Measurements from ENCODE around the gene OR2K2.

The OR2K2 gene

DNA sequence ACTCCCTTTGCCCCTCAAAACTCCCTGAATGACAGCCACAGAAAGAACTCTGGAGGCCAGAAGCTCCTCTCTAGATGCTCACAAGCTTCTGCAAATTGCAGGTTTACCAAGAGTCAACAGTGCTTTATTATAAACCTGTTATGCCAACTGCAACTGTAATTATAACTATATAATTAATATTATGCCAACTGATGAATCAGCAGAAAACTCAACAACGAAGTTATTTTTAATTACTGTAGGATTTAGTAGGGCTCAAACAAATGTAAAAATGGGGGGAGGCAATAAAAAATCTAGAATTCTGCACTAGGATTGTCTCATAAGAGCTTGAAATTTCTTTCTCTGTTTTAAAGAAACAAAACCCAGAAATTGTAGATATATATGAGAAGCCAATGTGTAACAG is 37.0 kb upstream of the OR2K2 start:
- no peak for TF ChIP-seq EZH2phosphoT487 (IDR thresholded peaks at IDR 0.05; ENCODE audit: low read depth)
- TF ChIP-seq, protein P1, sequence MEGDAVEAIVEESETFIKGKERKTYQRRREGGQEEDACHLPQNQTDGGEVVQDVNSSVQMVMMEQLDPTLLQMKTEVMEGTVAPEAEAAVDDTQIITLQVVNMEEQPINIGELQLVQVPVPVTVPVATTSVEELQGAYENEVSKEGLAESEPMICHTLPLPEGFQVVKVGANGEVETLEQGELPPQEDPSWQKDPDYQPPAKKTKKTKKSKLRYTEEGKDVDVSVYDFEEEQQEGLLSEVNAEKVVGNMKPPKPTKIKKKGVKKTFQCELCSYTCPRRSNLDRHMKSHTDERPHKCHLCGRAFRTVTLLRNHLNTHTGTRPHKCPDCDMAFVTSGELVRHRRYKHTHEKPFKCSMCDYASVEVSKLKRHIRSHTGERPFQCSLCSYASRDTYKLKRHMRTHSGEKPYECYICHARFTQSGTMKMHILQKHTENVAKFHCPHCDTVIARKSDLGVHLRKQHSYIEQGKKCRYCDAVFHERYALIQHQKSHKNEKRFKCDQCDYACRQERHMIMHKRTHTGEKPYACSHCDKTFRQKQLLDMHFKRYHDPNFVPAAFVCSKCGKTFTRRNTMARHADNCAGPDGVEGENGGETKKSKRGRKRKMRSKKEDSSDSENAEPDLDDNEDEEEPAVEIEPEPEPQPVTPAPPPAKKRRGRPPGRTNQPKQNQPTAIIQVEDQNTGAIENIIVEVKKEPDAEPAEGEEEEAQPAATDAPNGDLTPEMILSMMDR (IDR thresholded peaks at IDR 0.05; ENCODE audit: low read depth, low read length) = no peak
- no peaks in the 10 kb centered on the region for H3K27me3 ChIP-seq (ENCODE audit: low read depth, low read length)
- no peaks in the 10 kb centered on the region for H3K9me3 ChIP-seq (ENCODE audit: insufficient read depth, low read length)
- H3K79me2 ChIP-seq (ENCODE audit: low read length) = 0 out of 2 replicates have a peak, but pooled peaks cover 5% of the 10 kb centered on the region
- peaks cover 9% of the 10 kb centered on the region for H3K4me1 ChIP-seq (ENCODE audit: low read length)
- no peaks in the 10 kb centered on the region for H4K20me1 ChIP-seq (ENCODE audit: insufficient read depth, low read length)
- H2AFZ ChIP-seq (ENCODE audit: low read depth, low read length) = no peak overlapping the region
- no peak overlapping the region for H3K9ac ChIP-seq (ENCODE audit: low read length)
- H3K4me3 ChIP-seq (ENCODE audit: low read length) = no peak overlapping the region
- H3K27ac ChIP-seq (ENCODE audit: low read length) = no peak overlapping the region
- H3K4me2 ChIP-seq (ENCODE audit: low read length) = no peak overlapping the region
- peaks cover 71% of the 10 kb centered on the region for H3K36me3 ChIP-seq (replicated peaks; ENCODE audit: low read depth, low read length)

DNA sequence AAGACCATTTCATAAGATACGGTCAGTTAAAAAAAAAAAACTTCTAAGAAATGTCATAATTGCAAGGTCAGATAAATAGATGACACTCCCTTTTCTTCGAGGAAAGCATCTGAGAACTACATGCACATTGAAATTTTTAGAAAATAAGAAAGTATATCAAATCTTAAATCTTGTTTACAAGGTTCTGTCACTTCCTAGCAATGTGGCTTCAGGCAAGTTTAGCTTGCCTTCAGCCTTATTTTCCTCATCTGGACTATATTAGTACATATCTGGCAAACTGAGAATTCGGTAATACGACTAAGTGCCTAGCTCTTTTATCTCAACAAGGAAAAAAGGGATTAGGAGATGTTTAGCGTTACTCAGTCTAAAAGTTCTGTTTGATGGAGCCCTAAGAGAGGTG is 32.5 kb upstream of the OR2K2 start:
- peaks cover 54% of the 10 kb centered on the region for H3K36me3 ChIP-seq (replicated peaks; ENCODE audit: low read depth, low read length)

DNA sequence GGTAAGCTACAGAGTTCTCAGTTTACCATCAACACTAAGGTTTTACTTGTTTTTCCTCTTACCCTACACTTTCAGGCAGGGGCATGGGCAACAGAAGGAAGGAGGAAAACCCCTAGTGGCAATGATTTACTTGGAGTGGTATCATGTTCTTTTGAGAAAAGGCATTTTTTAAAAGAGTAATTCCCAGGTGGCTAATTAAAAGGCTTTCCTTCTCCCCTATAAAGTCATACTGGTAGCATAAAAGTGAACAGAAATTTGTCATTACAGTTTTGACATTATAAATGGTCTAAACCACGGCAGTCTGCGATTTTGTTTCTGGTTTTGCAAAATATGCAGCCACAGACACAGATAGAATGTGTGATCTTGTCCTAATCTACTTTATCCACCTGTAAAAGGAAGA is 30.9 kb upstream of the OR2K2 start:
- peak overlapping the region; percentile 65 for H3K4me3 ChIP-seq (ENCODE audit: low read length)
- no peaks in the 10 kb centered on the region for H4K20me1 ChIP-seq (ENCODE audit: insufficient read depth, low read length)
- TF ChIP-seq, protein P1 (IDR thresholded peaks at IDR 0.05; ENCODE audit: low read depth, low read length) = no peak
- no peak for TF ChIP-seq EZH2phosphoT487 (IDR thresholded peaks at IDR 0.05; ENCODE audit: low read depth)
- H3K4me2 ChIP-seq (ENCODE audit: low read length) = peak overlapping the region; percentile 96
- no peaks in the 10 kb centered on the region for H3K27me3 ChIP-seq (ENCODE audit: low read depth, low read length)
- H3K27ac ChIP-seq (ENCODE audit: low read length) = peak overlapping the region; percentile 99
- peaks cover 61% of the 10 kb centered on the region for H3K4me1 ChIP-seq (ENCODE audit: low read length)
- no peak overlapping the region for H2AFZ ChIP-seq (ENCODE audit: low read depth, low read length)
- no peaks in the 10 kb centered on the region for H3K9me3 ChIP-seq (ENCODE audit: insufficient read depth, low read length)
- H3K9ac ChIP-seq (ENCODE audit: low read length) = peak overlapping the region; percentile 75
- H3K36me3 ChIP-seq (replicated peaks; ENCODE audit: low read depth, low read length) = peaks cover 52% of the 10 kb centered on the region
- 0 out of 2 replicates have a peak, but pooled peaks cover 5% of the 10 kb centered on the region for H3K79me2 ChIP-seq (ENCODE audit: low read length)

More for the DNA sequence above, 32.5 kb upstream of the OR2K2 start:
- H3K27ac ChIP-seq (ENCODE audit: low read length) = peak overlapping the region; percentile 99
- H3K4me3 ChIP-seq (ENCODE audit: low read length) = no peak overlapping the region
- H3K4me2 ChIP-seq (ENCODE audit: low read length) = peak overlapping the region; percentile 96; the same call in 1 of the 2 replicates
- H2AFZ ChIP-seq (ENCODE audit: low read depth, low read length) = no peak overlapping the region
- 0 out of 2 replicates have a peak, but pooled peaks cover 5% of the 10 kb centered on the region for H3K79me2 ChIP-seq (ENCODE audit: low read length)
- TF ChIP-seq EZH2phosphoT487 (IDR thresholded peaks at IDR 0.05; ENCODE audit: low read depth) = no peak
- TF ChIP-seq, protein P1 (IDR thresholded peaks at IDR 0.05; ENCODE audit: low read depth, low read length) = no peak
- no peaks in the 10 kb centered on the region for H3K9me3 ChIP-seq (ENCODE audit: insufficient read depth, low read length)
- no peaks in the 10 kb centered on the region for H3K27me3 ChIP-seq (ENCODE audit: low read depth, low read length)
- H4K20me1 ChIP-seq (ENCODE audit: insufficient read depth, low read length) = no peaks in the 10 kb centered on the region
- H3K4me1 ChIP-seq (ENCODE audit: low read length) = peaks cover 46% of the 10 kb centered on the region
- no peak overlapping the region for H3K9ac ChIP-seq (ENCODE audit: low read length)

DNA sequence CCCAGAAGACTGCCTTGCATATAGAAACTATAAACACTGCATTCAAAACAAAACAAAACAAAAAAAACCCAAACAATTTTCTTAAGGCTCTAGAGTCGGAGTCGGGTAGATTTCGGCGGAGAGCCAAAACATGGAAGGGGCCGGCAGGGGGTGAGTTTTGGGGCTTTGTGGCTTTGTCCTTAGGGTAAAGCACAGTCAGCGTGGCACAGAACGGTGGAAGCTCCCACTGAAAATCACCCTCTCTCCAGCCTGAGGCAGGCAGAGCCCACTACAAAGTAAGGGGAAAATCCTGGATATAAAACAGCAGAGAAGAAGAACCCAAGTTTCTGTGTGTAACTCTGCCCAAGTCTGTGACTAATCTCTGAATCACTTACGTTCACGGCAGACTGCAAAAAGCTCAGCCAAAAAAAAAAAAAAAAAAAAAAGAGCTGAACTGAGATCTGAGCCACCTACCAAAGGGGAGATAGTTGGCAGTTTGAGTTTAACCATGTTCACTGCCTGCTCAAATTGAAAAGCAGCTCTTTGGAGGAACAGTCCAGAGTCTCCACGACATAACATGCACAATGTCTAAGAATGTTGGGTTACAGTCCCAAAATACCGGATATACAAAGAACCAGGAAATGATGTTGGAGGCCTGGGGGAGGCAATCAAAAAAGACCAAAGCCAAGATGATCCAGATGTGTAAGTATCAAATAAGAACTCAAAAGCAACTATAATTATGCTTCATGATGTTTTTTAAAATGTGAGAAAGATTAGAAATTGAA is 26.6 kb upstream of the OR2K2 start:
- Histone ChIP-seq H3K4me1 (ENCODE audit: low read length) (peaks cover 54% of the 10 kb centered on the region), H3K9me3 (ENCODE audit: insufficient read depth, low read length) (no peaks in the 10 kb centered on the region), H3K36me3 (replicated peaks; ENCODE audit: low read depth, low read length) (peaks cover 25% of the 10 kb centered on the region), H3K79me2 (ENCODE audit: low read length) (no peaks in the 10 kb centered on the region), H3K27ac (ENCODE audit: low read length) (peak overlapping the region; percentile 63), H3K4me2 (ENCODE audit: low read length) (peak overlapping the region; percentile 52), H3K4me3 (ENCODE audit: low read length) (peak overlapping the region; percentile 9; the same call in 1 of the 2 replicates), H3K27me3 (ENCODE audit: low read depth, low read length) (no peaks in the 10 kb centered on the region), H3K9ac (ENCODE audit: low read length) (peak overlapping the region; percentile 14; the same call in 1 of the 2 replicates), H2AFZ (ENCODE audit: low read depth, low read length) (no peak overlapping the region), H4K20me1 (ENCODE audit: insufficient read depth, low read length) (no peaks in the 10 kb centered on the region)
- TF ChIP-seq EZH2phosphoT487 (IDR thresholded peaks at IDR 0.05; ENCODE audit: low read depth) = no peak
- TF ChIP-seq, protein P1 (IDR thresholded peaks at IDR 0.05; ENCODE audit: low read depth, low read length) = no peak
